Activated T-helper 2 cell treated with anti-CD3 and anti-CD28 coated beads, Interferon-gamma antibody, Interleukin-2, Interleukin-4, amounts not matched to agents 10 μg/mL and 5 μg/mL and 100 μg/mL, durations not matched to agents 14 hours and 24 hours and 36 hours (primary cell): Measurements from ENCODE around the gene MAP1LC3A. TPM values are rescaled to one million over a fixed set of nuclear protein-coding genes. Genes with fewer than 3 reads are reported as not detected.
A peak's percentile ranks its signal among the peaks of the same experiment; 100 is the strongest.

Source experiments
- DNase-seq: peaks from one replicate; pipeline ENCODE4 v3.0.0; 2021; ENCODE audit warnings: low spot score
- H3K27ac Mint-ChIP-seq: one replicate; pipeline ENCODE4 v1.8.0; 2021; ENCODE audit warnings: mixed read lengths
- H3K27me3 Mint-ChIP-seq: one replicate; pipeline ENCODE4 v1.8.0; 2021; ENCODE audit warnings: low read depth, mixed read lengths
- H3K36me3 Mint-ChIP-seq: one replicate; pipeline ENCODE4 v1.8.0; 2021; ENCODE audit warnings: low read depth, mixed read lengths
- H3K4me1 Mint-ChIP-seq: one replicate; pipeline ENCODE4 v1.8.0; 2021; ENCODE audit warnings: low read depth, mixed read lengths
- H3K4me3 Mint-ChIP-seq: one replicate; pipeline ENCODE4 v1.8.0; 2021; ENCODE audit warnings: low read depth, mild to moderate bottlenecking, moderate library complexity, mixed read lengths
- H3K9me3 Mint-ChIP-seq: one replicate; pipeline ENCODE4 v1.8.0; 2021; ENCODE audit warnings: mixed read lengths
- intact Hi-C: fragments of 100-400 bp; cut with micrococcal nuclease; formaldehyde crosslinking; loops from one replicate; pipeline ENCODE4 v1.15.1; 2023
- total RNA-seq: library from RNA; stranded (reverse); gene quantifications from 2 replicates; pipeline ENCODE4 v1.2.3, GENCODE V29; 2022

MAP1LC3A gene
- total RNA-seq, 1 donor from 2014 or later, result 2.4 TPM

GRCh38 chr20:34562641-34563040, 4.1 kb downstream of the MAP1LC3A start:
- H3K27me3 Mint-ChIP-seq, result no peaks in the 10 kb centered on the region
- no peaks in the 10 kb centered on the region for H3K9me3 Mint-ChIP-seq
- intact Hi-C loops, result no loop called here
- no peak overlapping the region for H3K27ac Mint-ChIP-seq
- H3K4me1 Mint-ChIP-seq, result peaks cover 5% of the 10 kb centered on the region
- peaks cover 2% of the 10 kb centered on the region for H3K36me3 Mint-ChIP-seq
- no peak overlapping the region for H3K4me3 Mint-ChIP-seq
- DNase-seq, result no peak

- Mint-ChIP-seq H3K4me3 (no peak overlapping the region), H3K36me3 (peaks cover 2% of the 10 kb centered on the region), H3K27me3 (no peaks in the 10 kb centered on the region), H3K4me1 (no peaks in the 10 kb centered on the region), H3K27ac (no peak overlapping the region), H3K9me3 (no peaks in the 10 kb centered on the region)
- DNase-seq, result no peak
- intact Hi-C loops, result no loop called here
Measured at GRCh38 chr20:34564833-34565232, 6.3 kb downstream of the MAP1LC3A start.

- DNase-seq, result no peak
- Mint-ChIP-seq H3K27me3 (no peaks in the 10 kb centered on the region), H3K36me3 (peaks cover 13% of the 10 kb centered on the region), H3K4me1 (peaks cover 10% of the 10 kb centered on the region), H3K9me3 (no peaks in the 10 kb centered on the region), H3K27ac (no peak overlapping the region), H3K4me3 (no peak overlapping the region)
- intact Hi-C loops, result no loop called here
Measured at GRCh38 chr20:34566978-34567891, 8.7 kb downstream of the MAP1LC3A start.

GRCh38 chr20:34567892-34568865, 9.7 kb downstream of the MAP1LC3A start:
- Mint-ChIP-seq H3K36me3 (peaks cover 11% of the 10 kb centered on the region), H3K4me1 (peaks cover 10% of the 10 kb centered on the region), H3K27me3 (no peaks in the 10 kb centered on the region), H3K27ac (no peak overlapping the region), H3K4me3 (no peak overlapping the region), H3K9me3 (no peaks in the 10 kb centered on the region)
- intact Hi-C loops, result no loop called here
- DNase-seq, result no peak

- peaks cover 13% of the 10 kb centered on the region for H3K36me3 Mint-ChIP-seq
- no peak for DNase-seq
- H3K9me3 Mint-ChIP-seq, result no peaks in the 10 kb centered on the region
- peaks cover 10% of the 10 kb centered on the region for H3K4me1 Mint-ChIP-seq
- H3K27ac Mint-ChIP-seq, result peak overlapping the region; percentile 35
- H3K27me3 Mint-ChIP-seq, result no peaks in the 10 kb centered on the region
- no peak overlapping the region for H3K4me3 Mint-ChIP-seq
- intact Hi-C loops, result no loop called here
Measured at GRCh38 chr20:34569598-34569997, 11.1 kb downstream of the MAP1LC3A start.

- peaks cover 17% of the 10 kb centered on the region for H3K36me3 Mint-ChIP-seq
- peak overlapping the region; percentile 63 for H3K27ac Mint-ChIP-seq
- no peaks in the 10 kb centered on the region for H3K9me3 Mint-ChIP-seq
Measured at GRCh38 chr20:34570859-34571306, 12.4 kb downstream of the MAP1LC3A start.

GRCh38 chr20:34571753-34572152, 13.2 kb downstream of the MAP1LC3A start:
- no peak overlapping the region for H3K27ac Mint-ChIP-seq
- peaks cover 17% of the 10 kb centered on the region for H3K36me3 Mint-ChIP-seq
- H3K9me3 Mint-ChIP-seq, result no peaks in the 10 kb centered on the region
- DNase-seq, result no peak
- H3K4me3 Mint-ChIP-seq, result no peak overlapping the region
- peaks cover 10% of the 10 kb centered on the region for H3K4me1 Mint-ChIP-seq
- no peaks in the 10 kb centered on the region for H3K27me3 Mint-ChIP-seq
- intact Hi-C loops, result no loop called here

More at GRCh38 chr20:34570859-34571306, 12.4 kb downstream of the MAP1LC3A start:
- intact Hi-C loops, result no loop called here
- Mint-ChIP-seq H3K4me1 (peaks cover 10% of the 10 kb centered on the region), H3K4me3 (no peak overlapping the region), H3K27me3 (no peaks in the 10 kb centered on the region)
- DNase-seq, result no peak

- no peak for DNase-seq
- Mint-ChIP-seq H3K27ac (no peak overlapping the region), H3K27me3 (no peaks in the 10 kb centered on the region), H3K4me1 (peaks cover 10% of the 10 kb centered on the region), H3K36me3 (peaks cover 17% of the 10 kb centered on the region), H3K9me3 (no peaks in the 10 kb centered on the region), H3K4me3 (no peak overlapping the region)
- intact Hi-C loops, result no loop called here
Measured at GRCh38 chr20:34573541-34574300, 15.2 kb downstream of the MAP1LC3A start.

- H3K9me3 Mint-ChIP-seq, result no peaks in the 10 kb centered on the region
- peaks cover 11% of the 10 kb centered on the region for H3K4me1 Mint-ChIP-seq
- H3K36me3 Mint-ChIP-seq, result peaks cover 17% of the 10 kb centered on the region
- no peak for DNase-seq
- no peak overlapping the region for H3K4me3 Mint-ChIP-seq
- H3K27me3 Mint-ChIP-seq, result no peaks in the 10 kb centered on the region
- H3K27ac Mint-ChIP-seq, result no peak overlapping the region
- intact Hi-C loops, result no loop called here
Measured at GRCh38 chr20:34574426-34574825, 15.9 kb downstream of the MAP1LC3A start.

- H3K4me3 Mint-ChIP-seq, result no peak overlapping the region
- DNase-seq, result no peak
- intact Hi-C loops, result no loop called here
- peaks cover 20% of the 10 kb centered on the region for H3K36me3 Mint-ChIP-seq
- no peaks in the 10 kb centered on the region for H3K9me3 Mint-ChIP-seq
- H3K4me1 Mint-ChIP-seq, result peaks cover 13% of the 10 kb centered on the region
- H3K27ac Mint-ChIP-seq, result no peak overlapping the region
- no peaks in the 10 kb centered on the region for H3K27me3 Mint-ChIP-seq
Measured at GRCh38 chr20:34574861-34575260, 16.3 kb downstream of the MAP1LC3A start.

- H3K9me3 Mint-ChIP-seq, result no peaks in the 10 kb centered on the region
- H3K27me3 Mint-ChIP-seq, result no peaks in the 10 kb centered on the region
- peaks cover 17% of the 10 kb centered on the region for H3K4me1 Mint-ChIP-seq
- intact Hi-C loops, result no loop called here
- peaks cover 20% of the 10 kb centered on the region for H3K36me3 Mint-ChIP-seq
- no peak overlapping the region for H3K27ac Mint-ChIP-seq
- DNase-seq, result no peak
- no peak overlapping the region for H3K4me3 Mint-ChIP-seq
Measured at GRCh38 chr20:34575271-34575670, 16.8 kb downstream of the MAP1LC3A start.

- no peaks in the 10 kb centered on the region for H3K9me3 Mint-ChIP-seq
- H3K27me3 Mint-ChIP-seq, result no peaks in the 10 kb centered on the region
- H3K27ac Mint-ChIP-seq, result no peak overlapping the region
- peaks cover 19% of the 10 kb centered on the region for H3K36me3 Mint-ChIP-seq
- DNase-seq, result no peak
- no peak overlapping the region for H3K4me3 Mint-ChIP-seq
- peaks cover 21% of the 10 kb centered on the region for H3K4me1 Mint-ChIP-seq
- intact Hi-C loops, result no loop called here
Measured at GRCh38 chr20:34575756-34576155, 17.2 kb downstream of the MAP1LC3A start.
